GM19395 (cell line): ENCODE data around the gene TIMM10.
A peak's percentile ranks its signal among the peaks of the same experiment; 100 is the strongest.

Experiments used
- ATAC-seq: cut with Tn5 transposase; IDR thresholded peaks from one replicate; pipeline ENCODE4 v1.9.1; 2021; ENCODE audit warnings: mild to moderate bottlenecking, moderate library complexity; ENCODE audit not compliant: unreplicated experiment

Gene TIMM10

DNA sequence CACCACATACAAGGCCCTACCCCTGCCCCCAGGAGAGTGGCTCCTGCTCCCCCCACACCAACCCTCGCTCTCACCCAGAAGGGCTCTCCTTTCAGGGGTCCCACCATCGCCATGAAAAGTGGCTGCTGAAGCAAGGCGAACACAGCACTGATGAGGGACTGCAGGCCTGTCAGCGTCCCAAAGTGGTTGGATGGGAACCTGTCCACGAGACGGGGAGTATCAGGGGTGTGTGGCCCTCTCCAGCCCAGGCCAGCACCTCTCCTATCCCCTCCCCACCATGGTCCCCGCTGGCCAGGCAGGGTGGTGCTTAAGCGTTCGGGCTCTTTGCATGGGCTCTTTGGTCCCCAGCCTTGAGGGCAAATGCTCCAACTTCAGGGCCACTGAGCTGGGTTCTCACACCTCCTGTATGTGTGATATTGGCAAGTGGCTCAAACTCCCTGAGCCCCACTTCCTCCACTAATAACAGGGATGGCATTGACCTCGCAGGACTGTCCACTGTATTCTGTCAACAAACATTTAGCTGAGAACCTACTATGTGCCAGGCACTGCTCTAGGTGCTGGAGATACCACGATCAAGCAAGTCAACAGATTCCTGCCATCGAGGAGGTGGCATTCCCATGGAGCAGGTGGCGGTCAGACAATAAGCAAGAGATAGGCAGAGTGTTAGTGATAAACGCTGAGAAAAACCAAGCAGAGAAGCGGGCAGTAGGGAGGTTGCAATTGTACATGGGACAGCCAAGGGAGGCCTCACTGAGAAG is 43.4 kb downstream of the TIMM10 start:
- ATAC-seq: no peak

GRCh38 chr11:57485217-57485990 is 45.1 kb downstream of the TIMM10 start:
- ATAC-seq: no peak

- ATAC-seq: peak; percentile 64
These were observed 46.3 kb downstream of the TIMM10 start for GRCh38 chr11:57484141-57484710.

DNA sequence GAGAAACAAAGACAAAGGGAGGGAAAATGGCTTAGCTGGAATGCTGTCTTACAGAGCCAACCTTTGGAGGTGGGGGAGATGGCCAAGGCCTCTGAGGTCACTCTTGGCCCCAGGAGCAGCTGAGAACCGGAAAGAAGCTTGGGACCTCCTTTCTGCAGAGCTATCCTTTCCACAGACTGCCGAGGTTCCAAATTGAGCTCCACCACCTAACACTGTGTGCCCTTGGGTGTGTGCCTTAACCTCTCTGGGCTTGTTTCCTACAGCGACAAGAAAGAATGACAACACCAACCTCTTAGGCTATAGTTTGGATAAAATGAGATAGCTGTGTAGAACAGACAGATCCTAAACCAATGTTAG is 47.0 kb downstream of the TIMM10 start:
- ATAC-seq: no peak

DNA sequence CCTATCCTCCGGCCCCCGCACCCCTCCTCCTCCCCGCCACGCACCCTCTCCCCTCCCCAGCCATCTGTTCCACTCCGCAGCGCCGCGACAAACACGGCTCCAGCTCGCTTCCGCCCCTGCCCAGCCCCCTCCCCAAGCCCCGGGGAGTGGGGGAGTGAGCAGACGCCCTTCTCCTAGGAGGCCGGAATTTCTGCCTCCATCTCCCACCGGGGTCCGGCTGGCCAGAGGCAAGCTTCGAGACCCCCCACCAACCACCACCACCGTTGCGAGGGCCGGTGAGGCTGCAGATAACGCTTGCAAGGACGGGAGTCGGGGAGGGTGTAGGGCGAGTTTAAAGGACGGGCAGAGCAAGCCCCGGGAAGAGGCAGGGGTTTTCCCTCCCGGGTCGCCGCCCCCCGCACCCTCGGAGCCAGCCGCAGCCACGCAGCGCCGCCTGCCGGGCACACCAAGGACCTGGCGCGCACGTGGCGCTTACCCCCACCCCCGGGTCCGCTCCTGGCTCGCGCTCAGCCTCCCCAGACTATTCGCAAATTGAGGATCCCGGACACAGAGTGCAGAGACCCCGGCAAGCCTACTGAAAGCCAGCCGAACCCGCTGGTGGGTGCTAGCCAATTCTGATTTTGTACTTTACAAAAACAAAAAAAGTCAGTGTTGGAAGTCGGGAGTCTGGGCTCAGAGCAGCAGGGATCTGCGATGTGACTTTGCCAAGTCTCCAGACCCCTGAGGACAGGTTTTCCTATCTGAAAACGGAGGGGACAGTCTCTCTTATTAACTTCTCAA is 47.6 kb downstream of the TIMM10 start:
- no peak for ATAC-seq

DNA sequence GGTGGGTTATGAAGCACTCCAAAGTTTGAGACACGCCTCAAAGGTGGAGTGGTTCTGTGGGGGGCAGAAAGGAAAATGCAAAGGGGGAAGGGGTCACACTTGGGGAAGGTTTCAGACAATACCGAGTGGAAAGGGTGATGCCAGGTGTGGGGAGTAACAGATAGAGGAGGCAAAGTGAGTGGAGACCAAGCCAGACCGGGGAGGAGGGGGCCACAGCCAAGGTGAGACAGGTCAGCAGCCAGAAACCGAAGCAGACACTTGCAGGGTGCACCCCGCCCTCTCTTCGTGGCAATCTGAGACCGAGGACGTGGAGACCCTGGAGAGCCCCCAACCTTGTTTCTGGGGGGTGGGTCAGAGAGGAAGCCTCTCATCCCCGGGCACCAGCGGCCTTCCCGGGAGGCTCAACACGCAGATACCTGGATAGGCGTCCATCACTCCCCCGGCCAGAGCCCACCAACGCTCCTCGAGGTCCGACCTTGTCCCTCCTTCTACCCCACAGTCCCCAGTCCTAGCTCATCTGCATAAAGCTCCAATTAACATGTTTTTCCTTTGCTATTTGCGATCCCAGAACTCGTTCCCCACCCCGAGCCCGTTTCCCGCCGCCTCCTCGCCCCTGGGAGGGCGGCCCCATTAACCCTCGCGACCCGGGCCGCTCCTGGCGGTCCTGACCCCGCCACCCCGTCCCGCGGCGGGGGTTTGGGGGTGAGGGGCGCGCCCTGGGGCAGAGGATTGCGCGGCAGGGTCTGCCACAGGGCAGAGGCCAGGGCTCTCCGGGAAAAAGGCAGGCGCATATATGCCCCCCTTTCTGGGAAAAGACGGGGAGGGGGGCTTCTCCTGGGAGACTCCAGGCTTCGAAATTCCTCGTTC is 48.4 kb downstream of the TIMM10 start:
- ATAC-seq: no peak

DNA sequence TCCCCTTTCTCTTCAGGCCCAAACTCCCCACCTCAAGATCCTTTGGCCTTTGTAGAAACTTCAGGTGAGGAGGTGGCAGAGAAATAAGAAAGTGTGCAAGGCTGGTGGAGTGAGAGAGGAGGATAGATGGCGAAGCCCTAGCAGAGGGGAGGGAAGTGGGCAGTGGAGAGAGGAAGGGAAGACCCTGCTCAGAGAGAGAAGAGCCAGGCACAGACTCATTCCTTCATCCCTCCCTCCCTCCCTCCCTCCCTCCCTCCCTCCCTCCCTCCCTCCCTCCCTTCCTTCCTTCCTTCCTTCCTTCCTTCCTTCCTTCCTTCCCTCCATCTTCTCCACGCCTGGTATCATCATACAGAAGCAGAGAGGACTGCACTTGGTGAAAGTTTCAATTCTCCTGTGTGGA is 49.2 kb downstream of the TIMM10 start:
- ATAC-seq: no peak

DNA sequence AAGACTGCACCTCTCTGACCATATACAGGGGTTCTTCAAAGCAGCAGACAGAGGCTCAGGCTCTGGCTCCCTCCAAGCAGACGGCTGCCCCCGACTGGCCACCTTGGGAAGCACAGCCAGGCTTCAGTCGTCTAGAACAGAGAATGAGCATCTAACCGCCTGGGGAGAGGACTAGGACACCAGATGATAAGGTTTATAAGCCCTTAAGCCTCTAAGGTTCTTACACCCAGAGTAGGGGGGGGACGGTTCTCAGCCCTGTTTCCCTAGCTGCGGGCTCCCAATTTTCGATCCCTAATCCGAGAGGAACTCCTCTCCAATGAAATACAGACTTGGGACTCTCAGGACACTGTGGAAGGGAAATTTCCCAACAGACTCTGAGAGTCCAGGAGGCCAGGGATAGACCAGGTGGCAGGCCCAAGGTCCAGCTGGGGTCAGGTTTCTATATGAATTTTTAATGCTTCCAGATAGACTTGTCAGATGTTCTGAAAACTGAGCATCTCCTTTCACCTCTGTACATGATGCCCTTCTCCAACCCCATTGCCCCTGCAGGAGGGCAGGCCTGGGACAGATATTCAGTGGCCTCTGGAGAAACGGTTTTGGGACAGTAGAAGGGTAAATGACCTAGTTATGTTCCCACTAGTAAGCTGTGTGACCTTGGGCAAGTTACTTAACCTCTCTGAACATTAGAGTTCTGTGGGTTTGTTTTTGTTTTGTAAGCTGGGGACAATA is 50.0 kb downstream of the TIMM10 start:
- peak; percentile 37 for ATAC-seq

DNA sequence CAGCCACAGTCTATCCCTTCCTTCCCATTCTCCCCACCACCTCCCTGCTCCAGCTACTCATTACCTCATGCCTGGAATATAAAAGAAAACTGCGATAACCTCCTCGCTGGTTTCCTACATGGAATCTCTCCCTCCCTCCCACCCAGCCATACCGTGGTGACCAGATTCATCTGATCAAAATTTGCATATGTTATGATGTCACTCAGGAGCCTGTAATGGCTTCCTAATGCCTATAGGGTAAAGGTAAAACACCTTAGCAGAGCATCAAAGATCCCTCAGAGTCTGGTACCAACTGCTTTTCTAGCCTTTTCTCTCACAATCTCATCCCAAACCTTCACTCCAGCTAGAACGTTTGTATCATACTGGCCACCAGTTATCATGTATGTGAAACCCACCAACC is 50.6 kb downstream of the TIMM10 start:
- ATAC-seq: no peak

GRCh38 chr11:57479021-57479663 is 51.4 kb downstream of the TIMM10 start:
- ATAC-seq: no peak
